GM10266 (cell line): ENCODE data around the gene USP53.
"Not testable (repeated sequence)": the region's sequence is repeated elsewhere in the genome, so short reads cannot be mapped to it uniquely, and the experiment has no call there.

Source experiments
- DNase-seq: peaks from one replicate; pipeline ENCODE4 v3.0.0; 2012; ENCODE audit errors: extremely low spot score
- TF ChIP-seq, protein P1 (sequence below): IDR thresholded peaks from 2 replicates; pipeline ENCODE4 v1.5.1; 2012; ENCODE audit warnings: mild to moderate bottlenecking, low read depth; ENCODE audit not compliant: control insufficient read depth, insufficient read depth; ENCODE audit errors: missing control alignments

The USP53 gene

DNA sequence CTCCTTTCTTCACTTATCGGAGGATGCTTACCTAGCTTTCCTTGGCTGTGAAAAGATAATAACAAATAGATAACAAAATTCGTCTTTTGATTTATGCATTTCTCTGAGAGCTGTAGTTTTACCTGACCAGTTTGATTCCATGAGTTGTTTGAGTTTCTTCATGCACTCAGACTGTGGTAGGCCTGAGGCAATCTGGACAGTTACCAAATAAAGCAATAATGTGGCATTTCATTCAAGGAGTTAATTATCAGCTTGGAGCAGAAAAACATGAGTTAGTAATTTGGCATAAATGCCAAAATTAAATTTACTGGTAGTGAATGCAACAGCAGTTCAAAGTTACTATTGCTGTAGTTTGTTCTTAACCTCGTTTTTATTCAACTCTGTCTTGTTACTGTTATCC lies 56.0 kb downstream of the USP53 start:
- no peak for DNase-seq
- TF ChIP-seq, protein P1, sequence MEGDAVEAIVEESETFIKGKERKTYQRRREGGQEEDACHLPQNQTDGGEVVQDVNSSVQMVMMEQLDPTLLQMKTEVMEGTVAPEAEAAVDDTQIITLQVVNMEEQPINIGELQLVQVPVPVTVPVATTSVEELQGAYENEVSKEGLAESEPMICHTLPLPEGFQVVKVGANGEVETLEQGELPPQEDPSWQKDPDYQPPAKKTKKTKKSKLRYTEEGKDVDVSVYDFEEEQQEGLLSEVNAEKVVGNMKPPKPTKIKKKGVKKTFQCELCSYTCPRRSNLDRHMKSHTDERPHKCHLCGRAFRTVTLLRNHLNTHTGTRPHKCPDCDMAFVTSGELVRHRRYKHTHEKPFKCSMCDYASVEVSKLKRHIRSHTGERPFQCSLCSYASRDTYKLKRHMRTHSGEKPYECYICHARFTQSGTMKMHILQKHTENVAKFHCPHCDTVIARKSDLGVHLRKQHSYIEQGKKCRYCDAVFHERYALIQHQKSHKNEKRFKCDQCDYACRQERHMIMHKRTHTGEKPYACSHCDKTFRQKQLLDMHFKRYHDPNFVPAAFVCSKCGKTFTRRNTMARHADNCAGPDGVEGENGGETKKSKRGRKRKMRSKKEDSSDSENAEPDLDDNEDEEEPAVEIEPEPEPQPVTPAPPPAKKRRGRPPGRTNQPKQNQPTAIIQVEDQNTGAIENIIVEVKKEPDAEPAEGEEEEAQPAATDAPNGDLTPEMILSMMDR, result no peak

DNA sequence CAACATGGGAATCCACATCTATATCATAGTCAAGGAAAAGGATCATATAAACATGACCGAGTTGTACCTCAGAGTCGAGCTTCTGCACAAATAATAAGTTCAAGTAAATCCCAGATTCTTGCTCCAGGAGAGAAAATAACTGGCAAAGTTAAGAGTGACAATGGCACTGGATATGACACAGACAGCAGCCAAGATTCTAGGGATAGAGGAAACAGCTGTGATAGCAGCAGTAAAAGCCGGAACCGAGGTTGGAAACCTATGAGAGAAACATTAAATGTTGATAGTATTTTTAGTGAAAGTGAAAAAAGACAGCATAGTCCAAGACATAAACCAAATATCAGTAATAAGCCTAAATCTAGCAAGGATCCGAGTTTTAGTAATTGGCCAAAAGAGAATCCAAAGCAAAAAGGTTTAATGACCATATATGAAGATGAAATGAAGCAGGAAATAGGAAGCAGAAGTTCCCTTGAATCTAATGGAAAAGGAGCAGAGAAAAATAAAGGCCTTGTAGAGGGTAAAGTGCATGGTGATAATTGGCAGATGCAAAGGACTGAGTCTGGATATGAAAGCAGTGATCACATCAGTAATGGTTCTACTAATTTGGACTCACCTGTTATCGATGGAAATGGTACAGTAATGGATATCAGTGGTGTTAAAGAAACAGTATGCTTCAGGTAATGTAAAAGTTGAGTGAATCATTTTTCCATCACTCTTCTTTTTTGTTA lies 59.0 kb downstream of the USP53 start:
- TF ChIP-seq, protein P1, result no peak
- DNase-seq, result no peak

DNA sequence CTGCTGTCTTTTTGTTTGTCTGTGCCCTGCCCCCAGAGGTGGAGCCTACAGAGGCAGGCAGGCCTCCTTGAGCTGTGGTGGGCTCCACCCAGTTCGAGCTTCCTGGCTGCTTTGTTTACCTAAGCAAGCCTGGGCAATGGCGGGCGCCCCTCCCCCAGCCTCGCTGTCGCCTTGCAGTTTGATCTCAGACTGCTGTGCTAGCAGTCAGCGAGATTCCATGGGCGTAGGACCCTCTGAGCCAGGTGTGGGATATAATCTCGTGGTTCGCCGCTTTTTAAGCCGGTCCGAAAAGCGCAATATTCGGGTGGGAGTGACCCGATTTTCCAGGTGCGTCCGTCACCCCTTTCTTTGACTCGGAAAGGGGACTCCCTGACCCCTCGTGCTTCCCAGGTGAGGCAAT lies 67.0 kb downstream of the USP53 start:
- not testable (repeated sequence) for DNase-seq

DNA sequence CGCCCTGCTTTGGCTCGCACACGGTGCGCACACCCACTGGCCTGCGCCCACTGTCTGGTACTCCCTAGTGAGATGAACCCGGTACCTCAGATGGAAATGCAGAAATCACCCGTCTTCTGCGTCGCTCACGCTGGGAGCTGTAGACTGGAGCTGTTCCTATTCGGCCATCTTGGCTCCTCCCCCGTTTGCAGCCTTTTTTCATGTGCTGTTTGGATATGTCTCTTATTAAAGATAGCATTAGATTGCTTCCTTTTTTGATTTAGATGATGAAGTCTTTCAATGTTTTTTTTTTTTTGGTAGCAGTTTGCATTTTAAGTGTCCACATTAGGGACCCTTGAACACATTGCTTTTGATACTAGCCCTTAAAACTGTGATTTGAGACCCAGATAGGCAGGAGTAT lies 67.4 kb downstream of the USP53 start:
- not testable (repeated sequence) for DNase-seq

DNA sequence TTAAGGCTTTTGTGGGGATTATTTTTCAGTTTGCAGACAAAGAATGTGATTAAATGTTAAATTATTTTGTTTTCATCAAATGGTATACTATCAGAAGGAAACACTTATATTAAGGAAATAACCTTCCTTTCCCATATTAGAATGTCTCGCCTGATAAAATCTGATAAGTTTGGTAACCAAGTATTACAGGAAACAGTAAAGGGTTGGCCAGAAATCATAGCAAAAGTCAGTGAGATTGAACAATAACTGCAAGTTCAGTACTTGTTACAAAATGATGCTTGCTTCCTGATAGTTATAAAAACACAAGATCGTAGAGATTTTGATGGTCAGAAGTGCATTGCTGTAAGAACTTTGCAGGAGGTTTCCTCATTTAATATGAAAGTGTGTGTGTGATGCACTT lies 68.9 kb downstream of the USP53 start:
- DNase-seq, result no peak
- TF ChIP-seq, protein P1, result no peak

DNA sequence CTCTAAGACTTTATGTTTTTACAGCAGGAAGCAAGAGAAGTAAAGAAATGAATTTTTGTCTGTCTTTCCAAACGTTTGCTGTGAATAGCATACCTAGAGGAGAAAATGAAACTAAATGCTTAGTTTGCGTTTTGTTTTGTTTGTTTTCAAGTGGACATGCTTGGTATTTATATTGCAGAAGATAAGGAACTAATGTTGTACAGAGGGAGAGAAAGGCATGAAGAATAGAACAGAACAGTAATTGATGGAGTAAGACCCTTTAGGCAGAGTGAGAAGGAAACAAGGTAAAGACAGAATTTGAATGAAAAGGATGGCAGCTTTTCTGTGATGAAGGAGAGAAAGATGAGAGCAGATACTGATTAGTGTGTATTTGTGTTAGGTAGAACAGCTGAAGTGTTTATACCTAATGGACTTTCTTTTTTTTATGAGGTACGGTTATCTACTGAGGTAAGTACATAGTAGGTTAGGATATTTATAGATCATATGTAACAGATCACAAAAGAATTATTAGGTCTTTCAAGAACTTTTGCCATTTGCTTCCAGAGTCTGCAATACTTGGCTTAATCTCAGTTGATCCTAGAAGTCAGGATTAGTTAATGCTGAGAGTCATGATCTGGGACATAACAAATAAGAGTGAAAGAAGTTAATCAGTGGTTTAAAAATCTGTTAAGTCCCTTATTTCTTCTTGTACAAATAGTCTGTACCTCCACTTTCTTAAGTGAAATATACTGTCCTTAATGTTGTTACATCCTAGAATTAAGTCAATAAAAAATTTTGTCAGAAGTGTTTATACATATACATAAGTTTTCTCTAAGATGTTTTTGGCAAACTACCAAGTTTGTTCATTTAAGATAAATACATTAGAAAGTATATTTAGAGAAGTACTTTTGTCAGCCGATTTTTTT lies 72.6 kb downstream of the USP53 start:
- TF ChIP-seq, protein P1, result no peak
- no peak for DNase-seq

DNA sequence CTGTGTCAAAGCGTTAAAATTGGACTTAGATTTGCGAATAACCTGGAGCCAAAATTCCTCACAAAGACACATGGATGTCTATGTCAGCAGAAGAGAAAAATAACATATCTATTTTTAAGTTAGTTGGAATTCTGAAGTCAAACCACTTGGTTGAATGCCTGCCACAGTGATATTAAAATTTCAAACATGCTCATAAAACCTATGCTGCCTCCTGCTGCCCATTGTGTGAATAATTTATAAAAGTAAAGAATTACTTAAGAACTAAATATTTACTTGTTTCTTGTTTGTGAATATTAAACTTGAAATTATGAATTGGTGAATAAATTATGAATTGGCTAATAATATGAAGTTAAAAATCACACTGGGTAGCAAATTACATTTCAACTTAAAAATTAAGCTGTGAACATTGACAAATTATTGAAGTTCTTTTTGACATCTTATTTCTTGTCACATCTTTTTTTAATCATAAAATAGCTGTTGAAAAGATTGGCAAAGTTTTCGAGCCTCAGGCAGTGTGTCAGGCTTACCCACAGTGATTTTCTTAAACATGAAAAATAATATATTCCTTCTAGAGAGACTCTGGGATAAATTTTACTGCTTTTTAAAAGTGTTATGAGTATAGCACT lies 74.0 kb downstream of the USP53 start:
- TF ChIP-seq, protein P1, result peak; percentile 32
- no peak for DNase-seq

DNA sequence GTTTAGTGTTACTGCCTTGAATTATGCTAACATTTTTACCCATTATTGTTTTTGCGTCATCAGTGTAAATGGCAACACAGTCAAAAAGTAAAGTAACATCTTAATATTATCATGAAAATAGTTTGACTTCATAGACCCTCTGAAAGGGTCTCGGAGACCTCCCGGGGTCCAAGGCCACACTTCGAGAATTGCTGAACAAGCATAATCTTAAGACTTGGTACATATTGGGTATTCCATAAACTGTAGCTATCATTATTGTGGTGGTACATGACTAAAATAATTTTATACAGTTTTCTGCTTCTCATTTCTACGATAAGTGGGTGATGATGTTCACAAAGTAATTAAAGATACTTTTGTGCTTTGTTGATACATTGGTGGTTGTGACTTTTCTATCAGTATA lies 76.8 kb downstream of the USP53 start:
- no peak for DNase-seq
- TF ChIP-seq, protein P1, result no peak
